ENCODE results near the gene ELOA.
"Not testable (repeated sequence)": the region's sequence is repeated elsewhere in the genome, so short reads cannot be mapped to it uniquely, and the experiment has no call there.

ELOA gene

GRCh38 chr1:23801338-23801748 lies 58.1 kb downstream of the ELOA start:
- DNase-seq (ENCODE audit: low read depth, low spot score) = no peak

GRCh38 chr1:23801876-23802275 lies 58.6 kb downstream of the ELOA start:
- no peak for DNase-seq (ENCODE audit: low read depth, low spot score)

GRCh38 chr1:23802809-23803342 lies 59.6 kb downstream of the ELOA start:
- not testable (repeated sequence) for DNase-seq (ENCODE audit: low read depth, low spot score)

GRCh38 chr1:23803674-23804073 lies 60.4 kb downstream of the ELOA start:
- no peak for DNase-seq (ENCODE audit: low read depth, low spot score)

- no peak for DNase-seq (ENCODE audit: low read depth, low spot score)
Measured at GRCh38 chr1:23804183-23804835, 61.0 kb downstream of the ELOA start.

- DNase-seq (ENCODE audit: low read depth, low spot score) = no peak
Measured at GRCh38 chr1:23805025-23805424, 61.8 kb downstream of the ELOA start.

GRCh38 chr1:23806280-23806679 lies 63.0 kb downstream of the ELOA start:
- DNase-seq (ENCODE audit: low read depth, low spot score) = no peak

GRCh38 chr1:23807453-23807852 lies 64.2 kb downstream of the ELOA start:
- no peak for DNase-seq (ENCODE audit: low read depth, low spot score)

- DNase-seq (ENCODE audit: low read depth, low spot score) = peak; percentile 62
Measured at GRCh38 chr1:23809751-23810171, 66.5 kb downstream of the ELOA start.

- no peak for DNase-seq (ENCODE audit: low read depth, low spot score)
Measured at GRCh38 chr1:23810818-23811540, 67.7 kb downstream of the ELOA start.

All from activated naive CD8-positive, alpha-beta T cell treated with anti-CD3 and anti-CD28 coated beads, Interleukin-2, amount 50 U/mL, for 16 hours (primary cell).